DND-41 (cell line): ENCODE data around the gene FHDC1.

ENCODE experiments used
- EZH2 ChIP-seq: IDR thresholded peaks from 3 replicates; pipeline ENCODE4 v1.6.1; 2012; ENCODE audit warnings: borderline replicate concordance, low read depth, mild to moderate bottlenecking, moderate library complexity, low read length, inconsistent platforms; ENCODE audit not compliant: severe bottlenecking
- TF ChIP-seq, protein P1 (sequence below): IDR thresholded peaks from 2 replicates; pipeline ENCODE4 v1.5.1; 2012; ENCODE audit warnings: borderline replicate concordance, low read length, moderate library complexity, mild to moderate bottlenecking; ENCODE audit not compliant: poor library complexity, severe bottlenecking; ENCODE audit errors: extremely low read depth

DNA sequence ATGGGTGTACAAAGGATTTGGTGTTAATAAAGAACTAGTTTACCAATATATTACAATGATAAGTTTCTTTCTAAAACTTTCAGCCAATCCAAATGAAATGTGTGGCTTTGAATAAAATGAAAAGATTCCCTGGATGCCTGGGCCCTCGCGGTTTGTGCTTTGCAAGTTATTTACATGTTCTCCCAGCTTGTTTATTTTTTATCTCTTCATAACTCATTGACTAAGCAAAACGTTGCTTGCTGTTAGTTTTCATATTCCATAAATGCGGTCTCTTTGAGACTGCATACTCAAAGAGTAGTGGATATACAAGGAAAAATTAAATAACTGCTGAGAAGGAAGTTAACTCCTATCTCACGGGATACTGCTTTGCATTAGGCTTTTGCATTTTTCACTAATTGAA is 26.0 kb downstream of the FHDC1 start:
- TF ChIP-seq, protein P1, sequence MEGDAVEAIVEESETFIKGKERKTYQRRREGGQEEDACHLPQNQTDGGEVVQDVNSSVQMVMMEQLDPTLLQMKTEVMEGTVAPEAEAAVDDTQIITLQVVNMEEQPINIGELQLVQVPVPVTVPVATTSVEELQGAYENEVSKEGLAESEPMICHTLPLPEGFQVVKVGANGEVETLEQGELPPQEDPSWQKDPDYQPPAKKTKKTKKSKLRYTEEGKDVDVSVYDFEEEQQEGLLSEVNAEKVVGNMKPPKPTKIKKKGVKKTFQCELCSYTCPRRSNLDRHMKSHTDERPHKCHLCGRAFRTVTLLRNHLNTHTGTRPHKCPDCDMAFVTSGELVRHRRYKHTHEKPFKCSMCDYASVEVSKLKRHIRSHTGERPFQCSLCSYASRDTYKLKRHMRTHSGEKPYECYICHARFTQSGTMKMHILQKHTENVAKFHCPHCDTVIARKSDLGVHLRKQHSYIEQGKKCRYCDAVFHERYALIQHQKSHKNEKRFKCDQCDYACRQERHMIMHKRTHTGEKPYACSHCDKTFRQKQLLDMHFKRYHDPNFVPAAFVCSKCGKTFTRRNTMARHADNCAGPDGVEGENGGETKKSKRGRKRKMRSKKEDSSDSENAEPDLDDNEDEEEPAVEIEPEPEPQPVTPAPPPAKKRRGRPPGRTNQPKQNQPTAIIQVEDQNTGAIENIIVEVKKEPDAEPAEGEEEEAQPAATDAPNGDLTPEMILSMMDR = no peak
- TF ChIP-seq EZH2 = no peak
